ENCODE measurements around the gene NEK1.
"Not testable (repeated sequence)": the region's sequence is repeated elsewhere in the genome, so short reads cannot be mapped to it uniquely, and the experiment has no call there.

DNA sequence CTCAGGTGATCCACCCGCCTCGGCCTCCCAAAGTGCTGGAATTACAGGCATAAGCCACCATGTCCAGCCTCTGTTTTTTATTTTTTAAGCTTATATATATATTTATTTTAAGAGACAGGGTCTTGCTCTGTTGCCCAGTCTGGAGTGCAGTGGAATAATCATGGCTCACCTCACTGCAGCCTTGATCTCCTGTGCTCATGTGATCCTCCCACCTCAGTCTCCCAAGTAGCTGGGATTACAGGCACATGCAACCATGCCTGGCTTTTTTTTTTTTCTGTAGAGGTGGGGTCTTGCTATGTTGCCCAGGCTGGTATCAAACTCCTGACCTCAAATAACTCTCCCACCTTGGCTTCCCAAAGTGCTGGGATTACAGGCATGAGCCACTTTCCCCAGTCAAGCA is 184.7 kb downstream of the NEK1 start:
- TF ChIP-seq, protein P1, sequence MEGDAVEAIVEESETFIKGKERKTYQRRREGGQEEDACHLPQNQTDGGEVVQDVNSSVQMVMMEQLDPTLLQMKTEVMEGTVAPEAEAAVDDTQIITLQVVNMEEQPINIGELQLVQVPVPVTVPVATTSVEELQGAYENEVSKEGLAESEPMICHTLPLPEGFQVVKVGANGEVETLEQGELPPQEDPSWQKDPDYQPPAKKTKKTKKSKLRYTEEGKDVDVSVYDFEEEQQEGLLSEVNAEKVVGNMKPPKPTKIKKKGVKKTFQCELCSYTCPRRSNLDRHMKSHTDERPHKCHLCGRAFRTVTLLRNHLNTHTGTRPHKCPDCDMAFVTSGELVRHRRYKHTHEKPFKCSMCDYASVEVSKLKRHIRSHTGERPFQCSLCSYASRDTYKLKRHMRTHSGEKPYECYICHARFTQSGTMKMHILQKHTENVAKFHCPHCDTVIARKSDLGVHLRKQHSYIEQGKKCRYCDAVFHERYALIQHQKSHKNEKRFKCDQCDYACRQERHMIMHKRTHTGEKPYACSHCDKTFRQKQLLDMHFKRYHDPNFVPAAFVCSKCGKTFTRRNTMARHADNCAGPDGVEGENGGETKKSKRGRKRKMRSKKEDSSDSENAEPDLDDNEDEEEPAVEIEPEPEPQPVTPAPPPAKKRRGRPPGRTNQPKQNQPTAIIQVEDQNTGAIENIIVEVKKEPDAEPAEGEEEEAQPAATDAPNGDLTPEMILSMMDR (IDR thresholded peaks at IDR 0.05): not testable (repeated sequence)
- TF ChIP-seq ZFX (IDR thresholded peaks at IDR 0.05; ENCODE audit: borderline replicate concordance): not testable (repeated sequence)
